ENCODE results near the gene CLINT1. TPM values are rescaled to one million over a fixed set of nuclear protein-coding genes. Genes with fewer than 3 reads are reported as not detected.

CLINT1 gene
- total and polyA plus RNA-seq, 12 donors, result 17.1 to 101 (median 64.7) TPM

DNA sequence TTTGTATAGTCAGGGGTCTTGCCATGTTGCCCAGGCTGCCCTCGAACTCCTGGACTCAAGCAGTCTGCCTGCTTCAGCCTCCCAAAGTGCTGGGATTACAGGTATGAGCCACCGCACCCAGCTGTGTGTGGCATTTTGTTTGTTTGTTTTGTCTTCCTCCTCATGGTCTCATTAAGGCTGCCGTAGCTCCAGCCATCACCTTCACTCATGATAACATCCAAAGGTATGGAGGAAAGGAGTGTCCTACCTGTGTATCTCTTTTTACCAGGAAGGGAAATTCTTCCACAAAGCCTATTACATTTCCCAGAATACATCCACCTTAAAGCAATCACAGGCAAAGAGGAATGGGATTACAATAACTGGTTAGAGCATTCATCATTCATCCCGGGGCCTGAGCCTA is 88.3 kb downstream of the CLINT1 start:
- H3K4me1 ChIP-seq (replicated peaks in 1 of 2), result no peaks in the 10 kb centered on the region
- H3K27me3 ChIP-seq, result no peaks in the 10 kb centered on the region
- no peak overlapping the region for H3K4me3 ChIP-seq
- DNase-seq, result no peak
- no peak for TF ChIP-seq POLR2A (IDR thresholded peaks at IDR 0.05)
- TF ChIP-seq, protein P1, sequence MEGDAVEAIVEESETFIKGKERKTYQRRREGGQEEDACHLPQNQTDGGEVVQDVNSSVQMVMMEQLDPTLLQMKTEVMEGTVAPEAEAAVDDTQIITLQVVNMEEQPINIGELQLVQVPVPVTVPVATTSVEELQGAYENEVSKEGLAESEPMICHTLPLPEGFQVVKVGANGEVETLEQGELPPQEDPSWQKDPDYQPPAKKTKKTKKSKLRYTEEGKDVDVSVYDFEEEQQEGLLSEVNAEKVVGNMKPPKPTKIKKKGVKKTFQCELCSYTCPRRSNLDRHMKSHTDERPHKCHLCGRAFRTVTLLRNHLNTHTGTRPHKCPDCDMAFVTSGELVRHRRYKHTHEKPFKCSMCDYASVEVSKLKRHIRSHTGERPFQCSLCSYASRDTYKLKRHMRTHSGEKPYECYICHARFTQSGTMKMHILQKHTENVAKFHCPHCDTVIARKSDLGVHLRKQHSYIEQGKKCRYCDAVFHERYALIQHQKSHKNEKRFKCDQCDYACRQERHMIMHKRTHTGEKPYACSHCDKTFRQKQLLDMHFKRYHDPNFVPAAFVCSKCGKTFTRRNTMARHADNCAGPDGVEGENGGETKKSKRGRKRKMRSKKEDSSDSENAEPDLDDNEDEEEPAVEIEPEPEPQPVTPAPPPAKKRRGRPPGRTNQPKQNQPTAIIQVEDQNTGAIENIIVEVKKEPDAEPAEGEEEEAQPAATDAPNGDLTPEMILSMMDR (IDR thresholded peaks at IDR 0.05), result no peak
- H3K27ac ChIP-seq, result no peak overlapping the region
- H3K36me3 ChIP-seq (replicated peaks in 1 of 2), result no peaks in the 10 kb centered on the region
- intact Hi-C loops (cut with DNase I), result no loop called here
- 87 to 93% (median 89%) methylated on average over 4 of the region's 4 CpGs for WGBS, 4 donors
- H3K9me3 ChIP-seq (replicated peaks in 1 of 3), result no peaks in the 10 kb centered on the region

DNA sequence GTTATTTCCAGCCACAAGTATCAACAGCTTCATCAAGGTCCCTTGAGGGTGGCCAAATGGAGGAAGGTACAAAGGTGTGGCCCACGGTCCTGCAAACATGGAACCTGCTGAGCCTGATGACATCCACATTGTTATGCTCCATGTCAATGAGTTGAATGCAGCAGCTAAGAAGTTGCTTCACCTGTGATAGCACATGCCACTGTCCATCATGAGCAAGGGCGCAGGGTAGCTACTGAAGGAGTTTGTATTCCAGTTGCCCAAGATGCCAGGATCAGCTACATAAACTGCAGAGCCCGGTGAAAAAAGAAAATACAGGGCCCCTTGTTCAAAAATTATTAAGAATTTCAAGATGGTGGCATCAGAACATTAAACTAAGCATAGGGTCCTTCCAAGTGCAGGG is 91.3 kb downstream of the CLINT1 start:
- no peaks in the 10 kb centered on the region for H3K27me3 ChIP-seq
- no peaks in the 10 kb centered on the region for H3K9me3 ChIP-seq (replicated peaks in 1 of 3)
- H3K4me1 ChIP-seq (replicated peaks in 1 of 2), result no peaks in the 10 kb centered on the region
- no peak for DNase-seq
- 76 to 100% (median 87%) methylated on average over 2 to 3 of the region's 3 CpGs for WGBS, 4 donors
- TF ChIP-seq POLR2A (IDR thresholded peaks at IDR 0.05), result no peak
- TF ChIP-seq, protein P1 (IDR thresholded peaks at IDR 0.05), result no peak
- H3K36me3 ChIP-seq (replicated peaks in 1 of 2), result no peaks in the 10 kb centered on the region
- H3K4me3 ChIP-seq, result no peak overlapping the region
- no peak overlapping the region for H3K27ac ChIP-seq
- intact Hi-C loops (cut with DNase I), result no loop called here

DNA sequence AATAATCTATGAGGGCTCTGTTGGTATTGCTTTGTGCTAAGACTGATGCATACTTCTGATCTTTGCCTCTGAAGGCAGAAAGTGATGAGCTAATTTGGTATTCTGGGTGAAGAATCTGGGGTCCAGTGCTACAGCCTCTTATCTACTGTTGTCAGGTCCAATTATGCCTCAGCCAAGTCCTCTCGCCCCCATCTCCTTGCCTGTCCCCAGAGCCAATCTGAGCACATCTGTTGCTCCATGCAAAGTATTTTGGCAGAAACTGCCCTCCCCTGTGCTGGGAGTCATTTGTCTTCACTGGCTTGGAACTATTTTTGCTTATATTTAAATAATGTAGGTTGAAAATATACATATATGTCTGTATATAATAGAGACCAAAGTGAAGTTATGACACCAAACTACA is 92.0 kb downstream of the CLINT1 start:
- intact Hi-C loops (cut with DNase I), result no loop called here
- Histone ChIP-seq H3K27ac (no peak overlapping the region), H3K4me3 (no peak overlapping the region), H3K4me1 (replicated peaks in 1 of 2) (peaks cover 0 to 4% of the 10 kb centered on the region in 2 donors), H3K9me3 (replicated peaks in 1 of 3) (no peaks in the 10 kb centered on the region), H3K36me3 (replicated peaks in 1 of 2) (no peaks in the 10 kb centered on the region), H3K27me3 (no peaks in the 10 kb centered on the region)
- 58 to 70% (median 69%) methylated on average over 1 of the region's 1 CpG for WGBS, 4 donors
- no peak for TF ChIP-seq POLR2A (IDR thresholded peaks at IDR 0.05)
- TF ChIP-seq, protein P1 (IDR thresholded peaks at IDR 0.05), result no peak
- DNase-seq, result no peak

DNA sequence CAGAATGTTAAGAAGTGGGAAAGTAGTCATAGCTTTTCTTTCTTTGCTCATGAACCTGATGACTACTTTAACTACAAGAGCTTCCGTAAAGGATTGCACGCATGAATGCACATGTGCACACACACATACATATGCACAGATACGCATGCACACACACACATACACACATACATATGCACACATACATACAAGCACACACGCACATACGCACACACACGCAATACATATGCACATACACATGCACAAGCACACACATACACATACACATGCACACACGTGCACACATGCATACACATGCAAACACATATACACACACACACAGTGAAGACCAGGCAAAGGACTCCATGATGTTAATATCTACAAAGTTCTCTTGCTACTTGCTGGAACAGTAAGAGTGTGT is 92.5 kb downstream of the CLINT1 start:
- Histone ChIP-seq H3K4me3 (no peak overlapping the region), H3K27me3 (no peaks in the 10 kb centered on the region), H3K36me3 (replicated peaks in 1 of 2) (no peaks in the 10 kb centered on the region), H3K4me1 (replicated peaks in 1 of 2) (peaks cover 0 to 6% of the 10 kb centered on the region in 2 donors), H3K27ac (no peak overlapping the region), H3K9me3 (replicated peaks in 1 of 3) (no peaks in the 10 kb centered on the region)
- DNase-seq, result no peak
- intact Hi-C loops (cut with DNase I), result no loop called here
- TF ChIP-seq POLR2A (IDR thresholded peaks at IDR 0.05), result no peak
- TF ChIP-seq, protein P1 (IDR thresholded peaks at IDR 0.05), result no peak
- 90 to 95% (median 91%) methylated on average over 7 of the region's 7 CpGs for WGBS, 4 donors

Measured in adrenal gland (tissue), 12 donors.